ACC112 (cell line): Measurements from ENCODE around the gene TOR4A.
"Not testable (repeated sequence)": the region's sequence is repeated elsewhere in the genome, so short reads cannot be mapped to it uniquely, and the experiment has no call there.

ENCODE experiments used
- H2AFZ ChIP-seq: fragments of 200-600 bp; sonication (generic); one replicate; pipeline ENCODE4 v1.6.0; 2017; ENCODE audit warnings: antibody characterized with exemption, low read length; ENCODE audit not compliant: unreplicated experiment
- H3K27ac ChIP-seq: fragments of 200-600 bp; sonication (generic); 2 replicates; pipeline ENCODE4 v1.5.1; 2014; ENCODE audit warnings: low read depth, mild to moderate bottlenecking, antibody characterized with exemption, low read length, moderate library complexity
- H3K27me3 ChIP-seq: fragments of 200-600 bp; sonication (generic); 2 replicates; pipeline ENCODE4 v1.6.1; 2014; ENCODE audit warnings: mild to moderate bottlenecking, antibody characterized with exemption, low read length, moderate library complexity, mixed read lengths; ENCODE audit not compliant: insufficient read depth
- H3K36me3 ChIP-seq: fragments of 200-600 bp; sonication (generic); 2 replicates; pipeline ENCODE4 v1.6.1; 2016; ENCODE audit warnings: mild to moderate bottlenecking, antibody characterized with exemption, low read length, moderate library complexity, mixed read lengths; ENCODE audit not compliant: insufficient read depth
- H3K4me1 ChIP-seq: fragments of 200-600 bp; sonication (generic); one replicate; pipeline ENCODE4 v1.6.1; 2016; ENCODE audit warnings: low read length, mixed read lengths; ENCODE audit not compliant: insufficient read depth, unreplicated experiment, control insufficient read depth
- H3K4me3 ChIP-seq: fragments of 200-600 bp; sonication (generic); 2 replicates; pipeline ENCODE4 v1.5.1; 2014; ENCODE audit warnings: mild to moderate bottlenecking, low read depth, low read length
- H3K79me2 ChIP-seq: fragments of 200-600 bp; sonication (generic); one replicate; pipeline ENCODE4 v1.6.0; 2016; ENCODE audit warnings: low read length; ENCODE audit not compliant: control insufficient read depth, unreplicated experiment, insufficient read depth

The TOR4A gene

GRCh38 chr9:137233143-137233980 lies 44.2 kb upstream of the TOR4A start:
- peaks cover 7% of the 10 kb centered on the region for H3K4me1 ChIP-seq
- no peaks in the 10 kb centered on the region for H3K27me3 ChIP-seq

DNA sequence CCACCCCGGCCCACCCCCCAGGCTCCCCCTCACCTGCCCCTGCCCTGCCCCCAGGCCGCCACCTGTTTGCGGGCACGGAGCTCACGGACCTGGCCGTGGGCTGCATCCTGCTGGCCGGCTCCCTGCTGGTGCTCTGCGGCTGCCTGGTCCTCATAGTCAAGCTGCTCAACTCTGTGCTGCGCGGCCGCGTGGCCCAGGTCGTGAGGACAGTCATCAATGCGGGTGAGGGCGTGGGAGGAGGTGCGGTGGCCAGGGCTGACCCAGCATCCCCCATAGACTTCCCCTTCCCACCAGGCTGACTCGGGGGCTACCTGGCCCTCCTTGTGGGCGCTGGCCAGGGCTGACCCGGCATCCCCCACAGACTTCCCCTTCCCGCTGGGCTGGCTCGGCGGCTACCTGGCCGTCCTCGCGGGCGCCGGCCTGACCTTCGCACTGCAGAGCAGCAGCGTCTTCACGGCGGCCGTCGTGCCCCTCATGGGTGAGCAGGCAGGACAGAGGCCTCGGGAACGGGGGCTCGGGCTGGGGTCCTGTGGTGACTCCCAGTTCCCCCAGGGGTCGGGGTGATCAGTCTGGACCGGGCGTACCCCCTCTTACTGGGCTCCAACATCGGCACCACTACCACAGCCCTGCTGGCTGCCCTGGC lies 43.4 kb upstream of the TOR4A start:
- no peak overlapping the region for H3K27ac ChIP-seq
- H3K27me3 ChIP-seq = no peaks in the 10 kb centered on the region
- peaks cover 13% of the 10 kb centered on the region for H3K79me2 ChIP-seq
- H3K4me1 ChIP-seq = peaks cover 14% of the 10 kb centered on the region
- H2AFZ ChIP-seq = no peak overlapping the region
- H3K4me3 ChIP-seq = no peak overlapping the region
- no peaks in the 10 kb centered on the region for H3K36me3 ChIP-seq

More at GRCh38 chr9:137233143-137233980, 44.2 kb upstream of the TOR4A start:
- Histone ChIP-seq H3K27ac (no peak overlapping the region), H3K79me2 (peaks cover 5% of the 10 kb centered on the region), H3K4me3 (no peak overlapping the region), H2AFZ (no peak overlapping the region), H3K36me3 (no peaks in the 10 kb centered on the region)

- H3K4me3 ChIP-seq = no peak overlapping the region
- no peak overlapping the region for H2AFZ ChIP-seq
- H3K4me1 ChIP-seq = peaks cover 14% of the 10 kb centered on the region
- no peaks in the 10 kb centered on the region for H3K36me3 ChIP-seq
- H3K27me3 ChIP-seq = no peaks in the 10 kb centered on the region
- no peak overlapping the region for H3K27ac ChIP-seq
- peaks cover 13% of the 10 kb centered on the region for H3K79me2 ChIP-seq
These were observed 42.6 kb upstream of the TOR4A start for GRCh38 chr9:137234758-137235423.

GRCh38 chr9:137235424-137236237 lies 41.9 kb upstream of the TOR4A start:
- no peak overlapping the region for H2AFZ ChIP-seq
- no peaks in the 10 kb centered on the region for H3K36me3 ChIP-seq
- no peaks in the 10 kb centered on the region for H3K27me3 ChIP-seq
- H3K27ac ChIP-seq = no peak overlapping the region
- peaks cover 13% of the 10 kb centered on the region for H3K79me2 ChIP-seq
- peaks cover 14% of the 10 kb centered on the region for H3K4me1 ChIP-seq
- no peak overlapping the region for H3K4me3 ChIP-seq

DNA sequence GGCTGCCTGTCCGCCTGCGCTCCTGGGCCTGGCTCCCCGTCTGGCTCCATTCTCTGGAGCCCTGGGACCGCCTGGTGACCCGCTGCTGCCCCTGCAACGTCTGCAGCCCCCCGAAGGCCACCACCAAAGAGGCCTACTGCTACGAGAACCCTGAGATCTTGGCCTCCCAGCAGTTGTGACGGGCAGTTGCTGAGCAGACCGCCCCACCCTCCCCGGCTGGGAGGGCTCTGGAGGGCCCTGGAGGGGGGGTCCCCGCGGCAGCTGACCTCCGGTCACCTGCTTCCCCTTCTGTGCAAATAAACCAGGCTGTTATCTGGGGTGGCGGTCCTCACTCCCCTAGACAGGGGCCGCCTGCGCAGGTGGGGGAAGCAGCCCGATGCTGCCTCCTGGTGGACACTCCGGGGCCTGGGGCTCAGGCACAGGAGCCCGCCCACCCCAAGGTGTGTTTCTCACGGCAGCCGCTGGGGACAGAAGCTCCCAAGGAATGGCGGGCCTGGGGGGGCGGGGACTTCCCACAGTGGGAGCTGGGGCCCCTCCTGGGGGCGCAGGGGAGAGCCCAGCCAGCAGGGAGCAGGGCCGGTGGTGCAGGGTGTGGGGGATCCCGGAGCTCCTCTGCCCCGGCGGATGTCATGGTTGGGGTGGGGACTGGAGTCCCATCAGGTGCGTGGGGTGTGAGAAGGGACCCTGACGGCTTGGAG lies 41.1 kb upstream of the TOR4A start:
- peaks cover 14% of the 10 kb centered on the region for H3K4me1 ChIP-seq

DNA sequence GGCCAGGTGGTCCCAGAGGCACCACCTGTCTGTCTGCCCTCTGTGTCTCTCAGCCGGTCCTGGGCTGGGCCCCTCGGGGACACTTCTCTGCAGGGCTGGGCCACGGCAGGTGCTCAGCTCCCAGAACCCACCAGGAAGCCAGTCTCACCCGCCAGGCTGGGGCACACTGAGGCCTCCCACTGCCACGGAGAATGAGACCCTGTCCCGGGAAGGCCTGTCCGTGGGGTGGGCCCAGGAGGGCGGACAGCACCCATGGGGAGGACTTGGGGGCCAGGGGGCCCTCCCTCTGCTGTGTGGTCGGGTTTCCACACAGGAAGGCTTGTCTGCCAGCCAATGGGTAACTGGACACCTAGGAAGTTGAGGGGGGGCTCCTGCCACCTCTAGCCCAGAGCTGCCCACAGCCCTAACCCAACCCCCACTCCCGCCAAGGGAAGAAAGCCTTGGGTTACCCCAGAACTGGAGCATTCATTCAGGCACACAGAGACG lies 40.5 kb upstream of the TOR4A start:
- Histone ChIP-seq H3K79me2 (peaks cover 18% of the 10 kb centered on the region), H3K4me3 (no peak overlapping the region), H3K27ac (no peak overlapping the region), H2AFZ (no peak overlapping the region), H3K4me1 (peaks cover 14% of the 10 kb centered on the region), H3K27me3 (no peaks in the 10 kb centered on the region), H3K36me3 (peaks cover 4% of the 10 kb centered on the region; the same call in 1 of the 2 replicates)

More for the DNA sequence above, 41.1 kb upstream of the TOR4A start:
- Histone ChIP-seq H3K4me3 (no peak overlapping the region), H2AFZ (no peak overlapping the region), H3K36me3 (no peaks in the 10 kb centered on the region), H3K79me2 (peaks cover 13% of the 10 kb centered on the region), H3K27me3 (no peaks in the 10 kb centered on the region), H3K27ac (no peak overlapping the region)

DNA sequence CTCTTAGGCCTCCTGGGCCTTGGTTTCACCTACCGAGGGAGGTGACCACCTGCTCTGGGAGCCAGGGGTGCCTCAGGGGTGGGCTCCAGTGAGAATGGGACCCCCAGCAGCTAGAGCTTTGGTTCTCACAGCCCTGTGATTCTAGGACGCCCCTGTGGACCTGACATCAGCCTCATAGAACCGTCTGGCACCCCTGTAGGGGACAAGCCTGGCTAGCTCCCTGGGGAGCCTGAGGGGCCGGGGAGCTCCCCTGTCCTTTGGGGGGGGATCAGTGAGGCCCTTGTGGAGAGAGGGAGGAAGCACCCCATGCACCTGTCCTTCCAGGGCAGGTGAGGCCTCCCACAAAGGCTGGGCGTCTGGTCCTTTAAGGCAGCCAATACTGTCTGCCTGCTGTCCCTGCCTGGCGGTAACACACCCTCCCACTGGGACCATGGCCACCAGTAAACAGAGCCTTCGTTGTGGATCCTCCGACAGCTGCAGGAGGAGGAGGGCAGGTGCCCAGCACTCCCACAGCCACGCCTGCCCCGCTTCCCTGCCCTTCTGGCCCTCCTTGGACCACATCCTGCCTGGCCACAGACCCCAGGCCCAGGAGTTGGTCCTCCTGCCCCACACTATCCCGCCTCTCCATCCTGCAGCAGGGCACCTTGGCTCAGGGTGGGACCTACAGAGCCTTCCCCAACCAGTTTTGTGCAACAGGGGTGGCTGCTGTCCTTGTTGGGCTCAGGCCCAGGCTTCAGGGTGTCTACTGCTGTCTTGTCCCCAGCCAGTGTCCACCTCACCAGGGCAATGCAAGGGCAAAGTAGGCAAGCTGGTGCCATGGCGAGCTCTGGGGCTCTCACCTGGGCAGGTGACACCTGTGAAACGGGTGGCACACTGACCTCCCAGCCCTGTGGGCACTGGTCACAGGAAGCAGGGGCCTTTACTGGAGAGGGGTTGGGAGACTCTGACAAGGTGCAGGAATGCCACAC lies 39.5 kb upstream of the TOR4A start:
- H3K79me2 ChIP-seq = peaks cover 29% of the 10 kb centered on the region
- no peaks in the 10 kb centered on the region for H3K27me3 ChIP-seq
- peaks cover 21% of the 10 kb centered on the region for H3K4me1 ChIP-seq
- H3K27ac ChIP-seq = no peak overlapping the region
- no peak overlapping the region for H2AFZ ChIP-seq
- H3K36me3 ChIP-seq = peaks cover 14% of the 10 kb centered on the region; the same call in 1 of the 2 replicates
- H3K4me3 ChIP-seq = no peak overlapping the region

- H2AFZ ChIP-seq = peak overlapping the region; percentile 21
- H3K27me3 ChIP-seq = not testable (repeated sequence)
- peaks cover 34% of the 10 kb centered on the region for H3K4me1 ChIP-seq
- H3K79me2 ChIP-seq = peaks cover 41% of the 10 kb centered on the region
- H3K27ac ChIP-seq = peak overlapping the region; percentile 88
- H3K36me3 ChIP-seq = peaks cover 15% of the 10 kb centered on the region; the same call in 1 of the 2 replicates
- H3K4me3 ChIP-seq = peak overlapping the region; percentile 91
These were observed 37.9 kb upstream of the TOR4A start for GRCh38 chr9:137239541-137240200.
